Measurements from ENCODE around the gene TAF4. TPM values are rescaled to one million over a fixed set of nuclear protein-coding genes. Genes with fewer than 3 reads are reported as not detected.

Gene TAF4
- total RNA-seq, 1 experiment from 2014 or later: 21.0 TPM

GRCh38 chr20:62032609-62033368 is 32.9 kb downstream of the TAF4 start:
- intact Hi-C loops (cut with micrococcal nuclease; ENCODE audit: unreplicated experiment): no loop called here
- no peak for TF ChIP-seq TCF7L2 (IDR thresholded peaks at IDR 0.05; ENCODE audit: low read depth, low read length)
- TF ChIP-seq SIN3A (IDR thresholded peaks at IDR 0.05; ENCODE audit: borderline replicate concordance, insufficient read depth, low read depth, low read length): no peak
- TF ChIP-seq POLR2AphosphoS5 (IDR thresholded peaks at IDR 0.05; ENCODE audit: low read depth, low read length): no peak
- TF ChIP-seq CTCF (IDR thresholded peaks at IDR 0.05): no peak
- no peak for TF ChIP-seq REST (IDR thresholded peaks at IDR 0.05; ENCODE audit: insufficient read depth in 1 of 2, low read depth in 2 of 2, low read length in 1 of 2)

GRCh38 chr20:62031462-62032092 is 34.1 kb downstream of the TAF4 start:
- intact Hi-C loops (cut with micrococcal nuclease; ENCODE audit: unreplicated experiment) (no loop called here), in situ Hi-C loops (cut with HindIII; ENCODE audit: low pct_unique_long_range_greater_than_20kb, low sequenced_read_pairs) (no loop called here)
- no peak for ATAC-seq
- Histone ChIP-seq H3K36me3 (ENCODE audit: control insufficient read depth, insufficient read depth, low read length) (no peaks in the 10 kb centered on the region; the same call in 1 of the 2 replicates), H3K9me3 (ENCODE audit: control insufficient read depth, insufficient read depth, low read depth, low read length) (no peaks in the 10 kb centered on the region), H3K27ac (ENCODE audit: low read length) (no peak overlapping the region), H3K4me3 (ENCODE audit: low read depth in 2 of 2, low read length in 2 of 2) (no peak overlapping the region), H3K4me1 (ENCODE audit: control insufficient read depth, insufficient read depth, low read length) (peaks cover 41% of the 10 kb centered on the region), H3K27me3 (ENCODE audit: control insufficient read depth, insufficient read depth, low read length) (no peaks in the 10 kb centered on the region)
- TF ChIP-seq SIN3A (IDR thresholded peaks at IDR 0.05; ENCODE audit: borderline replicate concordance, insufficient read depth, low read depth, low read length) (no peak), CTCF (IDR thresholded peaks at IDR 0.05) (no peak), POLR2AphosphoS5 (IDR thresholded peaks at IDR 0.05; ENCODE audit: low read depth, low read length) (no peak)
- no peak for DNase-seq (ENCODE audit: low read depth, low spot score)
- POLR2A ChIA-PET: no interaction called here
- BruUV-seq (replicated peaks): no TSS peak
- CTCF ChIA-PET: no interaction called here

More at GRCh38 chr20:62032609-62033368, 32.9 kb downstream of the TAF4 start:
- Histone ChIP-seq H3K4me1 (ENCODE audit: control insufficient read depth, insufficient read depth, low read length) (peaks cover 32% of the 10 kb centered on the region), H3K9me3 (ENCODE audit: control insufficient read depth, insufficient read depth, low read depth, low read length) (no peaks in the 10 kb centered on the region), H3K27ac (ENCODE audit: low read length) (no peak overlapping the region), H3K4me3 (ENCODE audit: low read depth in 2 of 2, low read length in 2 of 2) (no peak overlapping the region), H3K27me3 (ENCODE audit: control insufficient read depth, insufficient read depth, low read length) (no peaks in the 10 kb centered on the region), H3K36me3 (ENCODE audit: control insufficient read depth, insufficient read depth, low read length) (no peaks in the 10 kb centered on the region; the same call in 1 of the 2 replicates)
- ChIA-PET POLR2A (interaction anchor here (0.7 kb wide), 1 partner anchor 89 kb away, joined by 8 read pairs; no protein-coding TSS in a partner anchor), CTCF (interaction anchor here (0.7 kb wide), 1 partner anchor 32 kb away, joined by 4 read pairs; no protein-coding TSS in a partner anchor)
- BruUV-seq (replicated peaks): no TSS peak
- ATAC-seq (no peak), DNase-seq (ENCODE audit: low read depth, low spot score) (no peak)
- in situ Hi-C loops (cut with HindIII; ENCODE audit: low pct_unique_long_range_greater_than_20kb, low sequenced_read_pairs): no loop called here

All from Panc1 (cell line).